GM21528 (cell line): ENCODE measurements around the gene TBC1D5.
"Not testable (repeated sequence)": the region's sequence is repeated elsewhere in the genome, so short reads cannot be mapped to it uniquely, and the experiment has no call there.

Source experiments
- ATAC-seq: cut with Tn5 transposase; IDR thresholded peaks from one replicate; pipeline ENCODE4 v1.9.1; 2021; ENCODE audit warnings: mild to moderate bottlenecking, moderate library complexity; ENCODE audit not compliant: unreplicated experiment, low FRiP score

Gene TBC1D5

GRCh38 chr3:17742102-17742879 lies at the start of gene TBC1D5:
TBC1D5 (minus strand) TSS chr3:17742631; CDS start chr3:17508570, 234,061 bp downstream.
- peak; percentile 78 for ATAC-seq

- no peak for ATAC-seq
Observed at GRCh38 chr3:17783426-17783825, 41.0 kb upstream of the TBC1D5 start.

- ATAC-seq, result no peak
Observed at GRCh38 chr3:17782751-17783150, 40.3 kb upstream of the TBC1D5 start.

- not testable (repeated sequence) for ATAC-seq
Observed at GRCh38 chr3:17780369-17780768, 37.9 kb upstream of the TBC1D5 start.

- not testable (repeated sequence) for ATAC-seq
Observed at GRCh38 chr3:17779304-17780250, 37.1 kb upstream of the TBC1D5 start.

- ATAC-seq, result not testable (repeated sequence)
Observed at GRCh38 chr3:17777326-17777725, 34.9 kb upstream of the TBC1D5 start.

GRCh38 chr3:17775073-17775472 lies 32.6 kb upstream of the TBC1D5 start:
- no peak for ATAC-seq

GRCh38 chr3:17774180-17774910 lies 31.9 kb upstream of the TBC1D5 start:
- not testable (repeated sequence) for ATAC-seq

- no peak for ATAC-seq
Observed at GRCh38 chr3:17772556-17772955, 30.1 kb upstream of the TBC1D5 start.

- no peak for ATAC-seq
Observed at GRCh38 chr3:17771177-17772017, 29.0 kb upstream of the TBC1D5 start.

- no peak for ATAC-seq
Observed at GRCh38 chr3:17770682-17771081, 28.3 kb upstream of the TBC1D5 start.

GRCh38 chr3:17765819-17766472 lies 23.5 kb upstream of the TBC1D5 start:
- peak; percentile 70 for ATAC-seq

GRCh38 chr3:17761563-17761962 lies 19.1 kb upstream of the TBC1D5 start:
- ATAC-seq, result no peak

GRCh38 chr3:17759901-17760300 lies 17.5 kb upstream of the TBC1D5 start:
- no peak for ATAC-seq

GRCh38 chr3:17755836-17756235 lies 13.4 kb upstream of the TBC1D5 start:
- ATAC-seq, result peak; percentile 70

GRCh38 chr3:17753632-17753992 lies 11.2 kb upstream of the TBC1D5 start:
- no peak for ATAC-seq

GRCh38 chr3:17752876-17753631 lies 10.6 kb upstream of the TBC1D5 start:
- ATAC-seq, result no peak

- ATAC-seq, result no peak
Observed at GRCh38 chr3:17752436-17752835, 10.0 kb upstream of the TBC1D5 start.
